ENCODE measurements around the gene PHF24.

- no peak for TF ChIP-seq POLR2AphosphoS5 (IDR thresholded peaks at IDR 0.05; ENCODE audit: borderline replicate concordance, low read depth, low read length)
- no peak for TF ChIP-seq EZH2 (IDR thresholded peaks at IDR 0.05)
These were observed 27.3 kb downstream of the PHF24 start for GRCh38 chr9:34985311-34985899.
